ENCODE measurements around the gene RSBN1L. TPM values are rescaled to one million over a fixed set of nuclear protein-coding genes. Genes with fewer than 3 reads are reported as not detected.
"Not testable (repeated sequence)": the region's sequence is repeated elsewhere in the genome, so short reads cannot be mapped to it uniquely, and the experiment has no call there.

Gene RSBN1L
- polyA plus RNA-seq, 1 donor (not counting 4 experiments of a cell fraction or from before 2014, with no cell fraction given): 9.6 TPM

- dilution Hi-C loops (cut with MboI; ENCODE audit: extremely low pct_ligation_motif_present, low sequenced_read_pairs): no loop called here
- H3K36me3 ChIP-seq (ENCODE audit: control insufficient read depth in 2 of 2, extremely low read depth in 1 of 2, insufficient read depth in 2 of 2, low read length in 2 of 2): peaks cover 0 to 4% of the 10 kb centered on the region in 2 experiments
- H4K20me1 ChIP-seq (ENCODE audit: control insufficient read depth, extremely low read depth, insufficient read depth, low read length): no peaks in the 10 kb centered on the region
- no peaks in the 10 kb centered on the region for H3K9me1 ChIP-seq (ENCODE audit: control insufficient read depth, extremely low read depth, insufficient read depth, low read length)
- no peak overlapping the region for H3K9ac ChIP-seq (ENCODE audit: control insufficient read depth, extremely low read depth, insufficient read depth, low read length)
- no peaks in the 10 kb centered on the region for H3K27me3 ChIP-seq (ENCODE audit: control insufficient read depth, extremely low read depth, insufficient read depth, low read length)
- no peak overlapping the region for H3K27ac ChIP-seq (ENCODE audit: control insufficient read depth, insufficient read depth, low read length)
- no peak overlapping the region for H3K4me3 ChIP-seq (ENCODE audit: control insufficient read depth in 2 of 3, extremely low read depth in 1 of 3, insufficient read depth in 2 of 3, low read depth in 1 of 3, low read length in 3 of 3)
- no peak overlapping the region for H3K4me2 ChIP-seq (ENCODE audit: control insufficient read depth, extremely low read depth, insufficient read depth, low read depth, low read length)
- no peaks in the 10 kb centered on the region for H3K4me1 ChIP-seq (ENCODE audit: control insufficient read depth, extremely low read depth, insufficient read depth, low read length)
- no peaks in the 10 kb centered on the region for H3K9me3 ChIP-seq (ENCODE audit: control insufficient read depth, low read depth, low read length)
- TF ChIP-seq EZH2 (IDR thresholded peaks at IDR 0.05; ENCODE audit: low read length): no peak
- no peak for TF ChIP-seq CTCF (optimal IDR thresholded peaks at IDR 0.05 in 1 of 3, IDR thresholded peaks at IDR 0.05 in 1 of 3, conservative IDR thresholded peaks at IDR 0.05 in 1 of 3; ENCODE audit: extremely low read depth in 1 of 3, insufficient read depth in 2 of 3, low read length in 3 of 3)
- H2AFZ ChIP-seq (ENCODE audit: control insufficient read depth, low read length): no peak overlapping the region
- DNase-seq (ENCODE audit: low read depth, low spot score) (no peak), FAIRE-seq (no peak)
- H3K79me2 ChIP-seq (ENCODE audit: control insufficient read depth, insufficient read depth, low read length): no peaks in the 10 kb centered on the region
Measured at GRCh38 chr7:77783545-77783944, 87.3 kb downstream of the RSBN1L start.

GRCh38 chr7:77784426-77784825 is 88.2 kb downstream of the RSBN1L start:
- H3K4me2 ChIP-seq (ENCODE audit: control insufficient read depth, extremely low read depth, insufficient read depth, low read depth, low read length); H3K27me3 ChIP-seq (ENCODE audit: control insufficient read depth, extremely low read depth, insufficient read depth, low read length); H3K4me1 ChIP-seq (ENCODE audit: control insufficient read depth, extremely low read depth, insufficient read depth, low read length); H3K27ac ChIP-seq (ENCODE audit: control insufficient read depth, insufficient read depth, low read length); H2AFZ ChIP-seq (ENCODE audit: control insufficient read depth, low read length); H3K79me2 ChIP-seq (ENCODE audit: control insufficient read depth, insufficient read depth, low read length); DNase-seq (ENCODE audit: low read depth, low spot score); H3K9ac ChIP-seq (ENCODE audit: control insufficient read depth, extremely low read depth, insufficient read depth, low read length); H4K20me1 ChIP-seq (ENCODE audit: control insufficient read depth, extremely low read depth, insufficient read depth, low read length); H3K9me3 ChIP-seq (ENCODE audit: control insufficient read depth, low read depth, low read length); H3K9me1 ChIP-seq (ENCODE audit: control insufficient read depth, extremely low read depth, insufficient read depth, low read length); H3K36me3 ChIP-seq (ENCODE audit: control insufficient read depth in 2 of 2, extremely low read depth in 1 of 2, insufficient read depth in 2 of 2, low read length in 2 of 2); H3K4me3 ChIP-seq (ENCODE audit: control insufficient read depth in 2 of 3, extremely low read depth in 1 of 3, insufficient read depth in 2 of 3, low read depth in 1 of 3, low read length in 3 of 3); dilution Hi-C loops (cut with MboI; ENCODE audit: extremely low pct_ligation_motif_present, low sequenced_read_pairs); FAIRE-seq: not testable (repeated sequence)

- H2AFZ ChIP-seq (ENCODE audit: control insufficient read depth, low read length): no peak overlapping the region
- no peak for DNase-seq (ENCODE audit: low read depth, low spot score)
- H3K36me3 ChIP-seq (ENCODE audit: control insufficient read depth in 2 of 2, extremely low read depth in 1 of 2, insufficient read depth in 2 of 2, low read length in 2 of 2): no peaks in the 10 kb centered on the region
- H3K4me3 ChIP-seq (ENCODE audit: control insufficient read depth in 2 of 3, extremely low read depth in 1 of 3, insufficient read depth in 2 of 3, low read depth in 1 of 3, low read length in 3 of 3): no peak overlapping the region
- no peaks in the 10 kb centered on the region for H3K9me3 ChIP-seq (ENCODE audit: control insufficient read depth, low read depth, low read length)
- TF ChIP-seq EZH2 (IDR thresholded peaks at IDR 0.05; ENCODE audit: low read length) (no peak), CTCF (optimal IDR thresholded peaks at IDR 0.05 in 1 of 3, IDR thresholded peaks at IDR 0.05 in 1 of 3, conservative IDR thresholded peaks at IDR 0.05 in 1 of 3; ENCODE audit: extremely low read depth in 1 of 3, insufficient read depth in 2 of 3, low read length in 3 of 3) (no peak)
- dilution Hi-C loops (cut with MboI; ENCODE audit: extremely low pct_ligation_motif_present, low sequenced_read_pairs): no loop called here
- no peaks in the 10 kb centered on the region for H3K4me1 ChIP-seq (ENCODE audit: control insufficient read depth, extremely low read depth, insufficient read depth, low read length)
- no peaks in the 10 kb centered on the region for H3K79me2 ChIP-seq (ENCODE audit: control insufficient read depth, insufficient read depth, low read length)
- H4K20me1 ChIP-seq (ENCODE audit: control insufficient read depth, extremely low read depth, insufficient read depth, low read length): no peaks in the 10 kb centered on the region
- no peak overlapping the region for H3K9ac ChIP-seq (ENCODE audit: control insufficient read depth, extremely low read depth, insufficient read depth, low read length)
- H3K27ac ChIP-seq (ENCODE audit: control insufficient read depth, insufficient read depth, low read length): no peak overlapping the region
- no peak for FAIRE-seq
- H3K4me2 ChIP-seq (ENCODE audit: control insufficient read depth, extremely low read depth, insufficient read depth, low read depth, low read length): no peak overlapping the region
- H3K27me3 ChIP-seq (ENCODE audit: control insufficient read depth, extremely low read depth, insufficient read depth, low read length): no peaks in the 10 kb centered on the region
- H3K9me1 ChIP-seq (ENCODE audit: control insufficient read depth, extremely low read depth, insufficient read depth, low read length): no peaks in the 10 kb centered on the region
Measured at GRCh38 chr7:77786018-77786417, 89.8 kb downstream of the RSBN1L start.

Data from keratinocyte (primary cell).